GM18517 (cell line): ENCODE data around the gene C14orf119.

Experiments used
- ATAC-seq: cut with Tn5 transposase; IDR thresholded peaks from one replicate; pipeline ENCODE4 v1.9.1; 2021; ENCODE audit warnings: mild to moderate bottlenecking, moderate library complexity; ENCODE audit not compliant: unreplicated experiment

C14orf119 gene

DNA sequence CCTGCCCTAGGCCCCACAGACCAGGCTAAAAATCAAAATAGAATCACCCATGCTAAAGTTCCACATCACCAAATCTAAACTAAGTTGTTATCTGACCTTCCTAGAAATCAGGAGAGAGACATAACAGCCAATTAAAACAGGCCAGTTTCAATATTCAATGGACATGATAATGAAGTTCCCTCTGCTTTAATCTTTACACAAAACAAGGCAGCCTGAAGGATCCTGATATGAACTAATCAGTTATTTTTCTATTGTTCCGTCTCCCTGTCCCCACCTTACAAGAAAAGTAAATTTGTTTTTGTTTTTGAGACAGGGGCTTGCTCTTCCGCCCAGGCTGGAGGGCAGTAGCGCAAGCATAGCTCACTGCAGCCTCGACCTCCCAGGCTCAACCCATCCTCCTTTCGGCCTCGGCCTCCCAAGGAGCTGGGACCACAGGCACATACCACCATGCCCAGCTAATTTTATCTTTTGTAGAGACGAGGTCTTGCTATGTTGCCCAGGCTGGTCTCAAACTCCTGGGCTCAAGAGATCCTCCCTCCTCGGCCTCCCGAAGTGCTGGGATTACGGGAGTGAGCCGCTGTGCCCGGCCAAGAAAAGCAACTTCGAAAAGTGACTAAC is 29.1 kb downstream of the C14orf119 start:
- no peak for ATAC-seq

DNA sequence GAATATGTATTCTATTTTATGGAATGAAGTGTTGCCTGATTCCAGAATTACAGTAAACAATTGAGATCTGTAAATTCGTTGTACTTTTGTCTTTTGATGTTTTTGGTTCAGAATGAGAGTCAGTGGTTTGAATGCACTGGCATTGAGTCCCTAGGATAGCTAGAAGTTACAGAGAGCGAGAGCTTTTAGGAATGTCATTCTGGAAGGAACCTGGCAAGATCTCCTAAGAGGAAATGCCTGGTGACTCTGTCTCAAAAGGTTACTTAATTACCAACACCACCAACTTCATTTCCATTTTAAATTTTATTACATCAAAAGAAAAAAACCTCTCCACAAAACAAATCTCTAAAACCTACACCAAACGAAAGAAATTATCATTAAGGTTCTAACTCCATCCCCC is 29.7 kb downstream of the C14orf119 start:
- ATAC-seq: no peak

DNA sequence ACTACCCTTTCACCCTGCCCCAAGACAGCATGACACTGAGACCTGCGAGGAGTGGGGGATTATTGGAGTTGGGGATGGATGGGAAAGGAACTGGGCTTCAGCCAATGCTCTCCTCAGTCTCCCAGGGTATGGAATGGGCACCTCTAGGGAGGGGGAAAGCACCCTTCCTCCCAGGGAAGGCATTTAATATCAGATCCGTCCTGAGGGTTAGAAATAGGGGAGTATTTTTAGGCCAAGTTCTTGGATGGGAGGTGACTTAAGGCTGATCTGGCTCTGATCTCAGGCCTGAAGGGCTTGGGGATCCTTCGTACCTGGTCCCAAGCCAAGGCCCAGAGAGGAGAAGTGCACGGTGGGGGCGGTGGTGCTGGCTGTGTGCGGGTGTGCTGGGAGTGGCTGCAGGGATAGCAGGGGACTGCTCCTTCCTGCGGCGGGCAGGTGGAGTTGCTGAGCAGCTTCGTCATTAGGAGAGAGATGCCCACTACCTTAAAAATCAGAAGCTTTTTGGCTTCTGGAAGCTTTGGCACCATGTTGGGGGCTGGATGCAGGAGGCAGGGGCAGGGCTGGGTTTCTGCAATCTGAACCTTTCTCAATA is 30.7 kb downstream of the C14orf119 start:
- ATAC-seq: no peak

DNA sequence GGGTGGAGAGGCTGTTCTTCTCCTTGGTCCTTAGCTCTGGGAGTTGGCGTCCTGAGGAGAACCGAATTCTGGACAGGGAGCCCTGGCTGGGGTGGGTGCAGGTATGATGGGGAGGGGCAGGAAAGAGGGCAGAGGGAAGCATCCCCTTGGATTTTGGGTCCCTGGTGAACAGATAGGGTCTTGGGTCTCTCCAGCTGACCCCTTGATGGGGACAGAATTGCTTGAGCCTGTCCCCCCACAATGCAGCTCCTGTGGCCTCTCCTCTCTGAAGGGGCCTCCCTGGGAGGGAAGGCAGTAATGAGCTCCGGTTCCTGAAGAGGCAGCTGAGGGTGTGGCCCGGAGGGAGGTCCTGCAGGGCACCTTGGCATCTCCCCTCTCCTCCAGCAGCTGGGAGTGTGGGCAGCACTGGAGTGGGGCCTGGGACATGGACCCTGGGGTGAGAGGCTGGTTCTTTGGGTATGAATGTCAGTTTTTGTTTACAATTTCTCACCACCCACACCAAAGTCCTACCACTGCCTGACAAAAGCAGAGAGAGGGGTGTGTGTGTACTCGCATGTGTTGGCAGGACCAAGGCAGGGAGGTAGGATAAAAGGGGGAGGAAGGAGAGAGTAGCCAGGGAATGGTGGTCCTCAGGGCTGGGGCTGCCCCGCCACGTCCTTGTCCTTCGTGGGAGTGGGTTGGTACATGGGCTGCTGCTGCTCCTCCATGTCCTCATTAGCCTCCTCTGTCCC is 31.4 kb downstream of the C14orf119 start:
- no peak for ATAC-seq

DNA sequence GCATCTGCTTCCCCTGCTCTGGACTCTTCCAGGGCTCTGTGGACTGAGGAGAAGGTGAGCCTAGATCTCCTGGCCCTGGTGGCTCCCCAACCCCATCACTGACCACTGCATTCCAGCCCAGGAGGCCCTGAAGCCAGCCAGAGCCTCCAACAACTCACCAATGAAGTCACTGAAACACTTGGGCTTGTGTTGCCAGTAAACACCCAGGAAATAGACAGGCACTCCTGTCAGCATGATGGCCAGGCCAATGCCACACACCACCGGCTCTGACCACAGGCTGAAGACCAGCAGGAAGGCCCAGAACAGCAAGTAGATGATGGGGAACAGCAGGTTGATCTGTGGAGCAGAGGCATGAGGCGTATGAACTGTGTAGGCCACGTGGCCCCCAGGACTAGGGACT is 32.6 kb downstream of the C14orf119 start:
- no peak for ATAC-seq

DNA sequence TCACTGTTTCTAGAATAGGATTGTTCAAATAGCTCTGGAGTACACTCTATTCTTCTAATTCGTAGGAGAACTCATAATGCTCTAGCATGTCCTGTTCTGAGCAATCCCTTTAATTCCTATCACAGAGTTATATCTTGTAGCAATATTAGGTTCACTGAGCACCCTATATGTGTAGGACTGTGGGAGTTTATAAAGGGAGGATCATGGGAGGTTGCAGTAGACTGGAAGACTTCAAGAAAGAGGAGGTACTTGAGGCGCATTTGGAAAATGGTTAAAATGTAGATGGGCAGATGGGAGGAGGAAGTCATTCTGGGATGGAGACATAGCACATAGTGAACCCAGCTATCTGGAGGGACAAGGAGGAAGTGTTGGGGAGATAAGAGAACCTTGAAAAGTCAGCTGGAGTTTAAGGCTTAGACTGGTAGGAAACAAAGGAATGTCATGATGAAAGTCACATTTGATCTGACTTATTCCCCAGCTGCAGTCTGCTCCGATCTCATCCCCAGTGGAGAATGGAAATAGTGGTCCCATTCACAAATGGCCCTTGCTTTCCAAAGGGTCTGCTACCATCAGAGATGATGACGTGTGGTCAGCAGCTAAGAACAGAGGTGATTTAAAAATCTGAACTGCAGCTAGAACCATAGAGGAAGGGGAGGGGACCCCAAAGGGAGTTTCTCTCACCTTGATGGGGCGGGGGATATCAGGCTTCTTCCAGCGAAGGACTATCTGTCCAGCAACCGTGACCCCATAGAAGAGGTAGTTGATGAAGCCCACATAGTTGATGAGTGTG is 33.9 kb downstream of the C14orf119 start:
- ATAC-seq: no peak

DNA sequence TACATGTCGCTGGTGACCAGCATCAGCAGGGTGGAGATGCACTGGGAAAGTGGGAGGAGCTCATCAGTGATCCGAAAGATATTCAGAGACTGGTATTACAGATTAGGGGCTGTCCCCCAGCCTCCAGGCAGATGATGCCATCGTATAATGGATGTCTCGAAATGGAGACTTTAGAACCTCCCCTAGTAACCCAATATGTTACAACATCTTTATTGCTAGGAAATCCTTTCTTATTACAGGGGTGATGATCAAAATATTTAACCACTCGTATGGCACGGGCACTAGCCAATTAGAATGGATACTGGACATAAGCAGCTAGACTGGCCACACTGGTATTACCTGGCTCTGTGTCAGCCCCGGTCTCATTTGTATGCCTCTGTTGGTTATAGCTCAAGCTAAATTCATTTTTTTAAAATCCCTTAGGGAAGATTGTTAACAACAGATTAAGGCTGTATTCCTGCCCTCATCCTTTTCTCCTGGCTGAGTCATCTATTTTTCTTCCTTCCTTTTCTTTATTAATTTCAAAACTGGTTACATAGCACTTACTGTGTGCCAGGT is 34.5 kb downstream of the C14orf119 start:
- no peak for ATAC-seq

DNA sequence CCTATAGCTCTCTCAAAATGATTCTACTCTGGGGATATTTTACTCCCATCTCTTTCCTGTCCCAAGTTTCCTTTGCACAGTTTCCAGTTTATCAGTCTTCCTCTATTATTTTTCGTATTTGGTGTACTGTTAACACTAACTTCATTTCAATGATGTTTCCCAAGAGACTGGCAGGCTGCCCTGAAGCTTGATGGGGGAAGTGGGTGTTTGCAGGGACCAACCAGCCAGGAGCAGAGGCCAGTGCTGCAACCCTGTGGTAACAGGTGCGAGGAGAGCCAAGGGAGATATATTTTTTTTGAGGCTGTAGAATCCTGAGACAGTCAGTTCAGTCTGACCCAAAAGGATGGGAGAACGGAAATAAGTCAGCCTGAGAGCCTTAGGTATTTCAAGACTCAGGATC is 35.6 kb downstream of the C14orf119 start:
- ATAC-seq: no peak

DNA sequence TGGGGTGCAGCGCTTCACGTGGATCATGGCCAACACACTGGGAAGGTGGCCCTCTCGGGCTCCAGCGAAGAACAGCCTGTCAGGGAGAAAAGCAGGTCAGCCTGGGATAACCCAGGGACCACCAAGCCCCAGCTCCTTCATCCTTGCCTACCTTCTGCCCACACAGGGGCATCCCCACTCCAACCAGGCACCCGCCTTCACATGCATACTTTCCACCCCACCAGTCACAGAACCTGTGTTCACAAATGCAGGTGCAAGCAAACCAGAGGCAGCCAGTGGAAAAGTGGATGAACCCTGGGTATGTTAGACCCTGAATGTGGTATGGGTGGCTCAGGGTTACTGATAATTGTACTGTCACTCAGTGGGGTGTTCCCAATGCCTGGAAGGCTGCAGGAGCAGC is 36.2 kb downstream of the C14orf119 start:
- no peak for ATAC-seq

DNA sequence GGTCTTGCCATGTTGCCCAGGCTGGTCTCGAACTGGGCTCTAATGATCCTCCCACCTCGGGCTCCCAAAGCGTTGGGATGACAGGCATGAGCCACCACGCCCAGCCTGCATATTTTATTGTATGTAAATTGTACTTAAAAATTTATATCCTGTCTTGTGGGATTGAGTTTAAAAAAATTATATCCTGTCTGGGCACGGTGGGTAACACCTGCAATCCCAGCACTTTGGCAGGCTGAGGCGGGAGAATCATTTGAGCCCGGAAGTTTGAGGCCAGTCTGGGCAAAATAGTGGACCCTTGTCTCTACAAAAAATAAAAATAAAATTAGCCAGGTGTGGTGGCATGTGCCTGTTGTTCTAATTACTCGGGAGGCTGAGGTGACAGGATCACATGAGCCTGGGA is 37.7 kb downstream of the C14orf119 start:
- no peak for ATAC-seq

DNA sequence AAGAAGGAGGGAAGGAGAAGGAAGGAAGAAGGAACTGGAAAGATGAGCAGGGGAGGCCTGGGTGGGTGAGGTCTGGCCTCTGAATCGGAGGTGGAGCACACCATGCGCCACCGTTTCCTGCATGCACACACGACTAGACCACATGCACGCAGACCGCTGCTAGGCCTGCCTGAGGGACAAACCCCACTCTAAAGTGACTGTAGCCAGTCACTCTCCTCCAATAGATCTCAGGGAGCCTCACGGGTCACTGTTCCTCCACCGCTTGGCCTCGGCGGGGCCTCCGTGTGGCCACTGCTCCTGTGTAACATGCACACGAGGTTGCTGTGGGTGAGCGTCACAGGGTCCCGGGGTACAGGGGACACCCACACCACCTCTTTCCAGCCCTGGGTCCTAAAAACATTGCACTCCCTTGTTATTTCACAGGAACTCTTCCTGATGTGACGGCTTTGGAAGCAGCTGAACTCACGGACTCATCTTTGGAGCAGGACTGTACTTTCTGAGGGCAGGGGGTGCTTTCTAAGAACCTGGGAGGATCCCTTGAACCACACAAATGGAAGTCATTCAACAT is 41.3 kb downstream of the C14orf119 start:
- ATAC-seq: no peak

DNA sequence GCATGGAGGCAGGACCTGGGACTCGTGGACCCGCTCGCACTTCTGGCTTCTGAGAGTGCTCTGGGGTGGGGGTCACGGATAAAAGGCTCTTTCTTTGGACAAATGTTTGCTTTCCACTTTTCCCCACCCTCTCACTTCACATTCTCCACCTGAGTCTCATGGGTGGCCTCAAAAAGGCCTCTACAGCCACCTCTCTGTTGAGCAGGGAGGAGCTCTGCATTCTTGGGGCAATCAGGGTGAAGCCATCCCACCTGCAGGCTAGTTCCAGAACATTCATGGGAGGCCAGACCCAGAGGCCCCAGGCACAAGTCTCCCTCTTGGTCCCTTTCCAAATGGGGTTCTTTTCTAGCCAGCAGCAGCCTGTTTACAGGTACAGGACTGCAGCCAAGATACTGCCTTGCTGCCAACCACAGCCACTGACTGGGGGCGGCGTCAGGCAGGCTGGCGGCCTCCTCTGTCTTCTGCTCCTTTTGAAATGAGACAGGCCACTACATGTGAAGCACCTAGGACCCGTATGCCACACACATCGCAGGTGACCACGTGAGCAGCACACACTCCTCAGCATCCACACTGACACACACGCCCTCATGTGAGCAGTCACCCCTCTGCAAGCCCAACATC is 42.0 kb downstream of the C14orf119 start:
- ATAC-seq: no peak

DNA sequence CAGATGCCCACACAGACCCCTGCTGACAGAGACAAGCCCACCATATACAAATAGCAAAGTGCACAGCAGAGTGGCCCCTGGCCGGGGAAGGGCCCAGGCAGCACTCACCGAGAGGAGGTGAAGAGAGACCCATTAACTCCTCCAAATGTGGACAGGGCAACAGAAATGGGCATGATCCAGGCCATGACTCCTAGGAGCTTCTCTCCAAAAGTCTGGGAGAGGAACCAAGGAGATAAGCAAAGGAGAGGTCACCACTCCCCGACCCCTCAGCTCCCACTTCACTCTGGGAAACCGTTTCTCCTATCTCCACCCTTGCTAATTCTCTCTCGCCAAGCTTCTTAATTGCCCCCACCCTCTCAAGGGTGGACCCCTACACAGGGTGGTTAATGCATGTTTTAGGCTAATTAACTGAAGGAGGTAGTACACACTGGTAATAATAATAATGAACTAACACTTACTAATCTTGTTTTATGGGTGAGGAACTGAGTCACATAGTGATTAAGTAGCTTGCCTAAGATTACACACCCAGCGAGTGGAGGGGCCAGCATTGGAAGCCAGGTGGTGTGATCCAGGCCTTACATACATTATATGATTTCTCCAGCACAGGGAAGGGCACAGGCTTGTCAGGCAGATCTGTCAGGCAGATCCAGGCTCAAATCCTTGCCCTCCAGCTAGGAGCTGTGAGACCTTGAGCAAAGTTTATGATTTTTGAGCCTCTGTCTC is 42.7 kb downstream of the C14orf119 start:
- ATAC-seq: no peak

DNA sequence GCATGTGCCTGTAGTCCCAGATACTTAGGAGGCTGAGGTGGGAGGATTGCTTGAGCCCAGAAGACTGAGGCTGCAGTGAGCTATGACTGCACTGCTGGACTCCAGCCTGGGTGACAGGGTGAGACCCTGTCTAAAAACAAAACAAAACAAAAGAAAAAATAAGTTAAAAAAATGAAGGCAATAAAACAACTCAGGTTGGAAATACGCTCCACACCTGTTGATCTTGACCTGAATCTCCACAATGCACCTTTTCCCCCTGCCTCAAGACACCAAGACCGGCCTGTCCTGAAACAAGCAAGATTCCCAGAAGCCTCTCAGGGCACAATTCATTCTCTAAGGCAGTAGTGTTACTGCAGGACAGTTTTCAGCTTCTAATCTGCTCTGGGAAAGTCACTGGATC is 44.6 kb downstream of the C14orf119 start:
- ATAC-seq: no peak

DNA sequence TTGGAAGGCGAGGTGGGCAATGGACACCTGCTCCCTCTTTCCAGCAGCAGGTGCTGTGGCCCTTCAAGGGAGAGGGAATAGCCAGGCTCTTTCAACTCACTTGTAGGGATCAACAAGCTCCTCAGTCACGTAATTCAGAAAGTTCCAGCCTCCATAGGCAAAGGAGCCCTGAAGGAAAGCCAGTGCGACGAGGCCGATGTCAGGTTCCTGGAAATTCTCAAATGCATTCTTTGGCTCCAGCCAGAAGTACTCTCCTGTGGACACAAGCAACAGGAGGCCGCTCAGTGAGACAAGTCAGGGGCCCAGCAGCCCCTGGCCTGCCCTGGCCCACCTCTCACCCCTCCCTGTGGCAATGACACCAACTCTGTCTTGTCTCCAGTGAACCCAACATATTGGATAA is 45.1 kb downstream of the C14orf119 start:
- ATAC-seq: no peak

DNA sequence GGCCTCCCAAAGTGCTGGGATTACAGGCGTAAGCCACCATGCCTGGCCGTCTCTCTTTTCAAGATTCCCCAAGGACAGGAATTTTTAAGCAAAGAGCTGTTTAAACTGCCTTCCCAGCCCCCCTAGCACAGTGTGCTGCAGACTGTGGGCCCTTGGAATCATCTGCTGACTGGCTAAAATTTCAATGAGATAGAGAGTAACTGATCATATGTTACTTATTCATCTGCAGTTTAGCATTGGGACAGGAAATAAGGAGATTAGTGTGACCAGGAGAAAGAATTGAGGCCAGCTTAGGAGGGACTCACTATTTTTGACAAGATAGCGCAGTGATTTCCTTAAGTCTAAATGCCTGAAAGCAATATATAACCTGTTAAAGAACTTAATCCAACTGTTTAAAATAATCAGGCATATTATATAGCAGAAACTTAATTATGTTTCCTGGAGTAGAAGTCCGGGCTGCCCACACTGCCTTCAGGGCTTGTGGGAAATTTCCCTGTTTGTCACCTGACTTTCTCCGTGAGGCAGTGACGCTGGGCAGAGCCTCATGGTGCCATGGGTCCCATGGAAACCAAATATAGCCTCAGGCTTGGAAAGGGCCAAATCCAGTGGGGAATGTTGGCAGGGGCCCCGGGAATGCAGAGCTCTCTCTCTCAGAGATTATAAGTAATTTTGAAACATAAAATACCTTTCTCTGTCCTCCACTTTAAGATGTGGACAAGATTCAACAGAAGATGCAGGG is 46.6 kb downstream of the C14orf119 start:
- no peak for ATAC-seq

DNA sequence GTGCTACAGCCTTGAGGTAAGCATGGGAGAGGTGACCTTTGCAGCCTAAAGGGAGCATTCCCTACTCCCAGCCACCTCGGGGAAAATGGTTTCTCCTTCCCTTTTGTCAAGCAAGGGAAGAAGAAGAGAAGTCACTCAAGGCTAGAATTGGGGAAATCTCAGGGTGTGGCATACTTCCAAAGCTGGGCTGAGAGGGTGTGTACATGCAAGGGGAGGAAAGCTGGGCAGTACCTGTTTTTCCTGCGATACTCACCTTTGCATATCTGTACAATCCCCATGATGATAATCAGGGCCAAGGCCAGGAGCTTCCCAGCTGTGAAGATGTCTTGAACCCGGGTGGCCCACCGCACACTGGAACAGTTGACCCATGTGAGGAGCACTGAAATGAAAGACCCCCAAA is 47.5 kb downstream of the C14orf119 start:
- ATAC-seq: no peak

DNA sequence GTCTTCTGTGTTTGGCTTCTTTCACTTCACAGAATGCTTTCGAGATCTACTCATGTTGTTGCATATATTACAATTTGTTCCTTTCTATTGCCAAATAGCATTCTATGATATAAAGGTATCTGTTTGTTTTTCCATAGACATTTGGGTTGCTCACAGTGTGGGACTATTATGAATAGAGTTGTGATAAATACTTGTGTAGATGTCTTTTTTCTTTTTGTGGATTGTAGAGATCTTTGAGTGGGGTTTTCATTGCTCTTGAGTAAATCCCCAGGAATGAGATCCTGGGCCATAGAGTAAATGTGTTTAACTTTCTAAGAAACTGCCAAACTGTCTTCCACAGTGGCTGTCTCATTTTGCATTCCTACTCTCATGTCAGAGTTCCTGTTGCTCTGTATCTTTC is 48.6 kb downstream of the C14orf119 start:
- ATAC-seq: no peak

DNA sequence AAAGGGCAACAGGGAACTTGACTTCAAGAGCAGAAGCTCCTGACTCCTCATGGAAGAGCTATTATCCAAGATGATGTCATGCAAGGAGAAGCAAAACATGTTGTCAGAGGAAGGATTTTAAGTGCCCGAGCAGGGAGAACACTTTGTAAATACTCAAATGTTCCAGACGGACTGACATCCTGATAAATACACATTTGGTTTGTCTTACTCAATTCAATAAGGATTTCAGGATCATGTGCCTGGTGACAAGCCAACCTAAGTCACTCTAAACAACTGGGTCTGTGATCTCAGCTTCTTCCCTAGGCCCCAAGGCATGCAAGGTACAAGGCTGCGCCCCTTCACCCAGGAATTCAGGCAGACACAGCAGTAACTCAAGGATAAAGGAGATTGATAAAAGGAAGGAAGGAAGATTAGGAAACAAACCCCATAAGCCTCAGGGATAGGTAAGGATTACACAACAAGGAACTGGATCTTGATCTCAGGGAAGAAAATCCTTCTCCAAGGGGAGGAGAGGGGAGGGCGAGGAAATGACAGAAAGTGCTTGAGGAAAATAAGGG is 50.6 kb downstream of the C14orf119 start:
- ATAC-seq: no peak
